GM18870 (cell line): Measurements from ENCODE around the gene PCYT1B.
A peak's percentile ranks its signal among the peaks of the same experiment; 100 is the strongest.

Experiments used
- ATAC-seq: cut with Tn5 transposase; IDR thresholded peaks from one replicate; pipeline ENCODE4 v1.9.1; 2021; ENCODE audit warnings: moderate library complexity; ENCODE audit not compliant: unreplicated experiment

PCYT1B gene

GRCh38 chrX:24536551-24536950 lies 110.6 kb downstream of the PCYT1B start:
- no peak for ATAC-seq

GRCh38 chrX:24528605-24529004 lies 118.5 kb downstream of the PCYT1B start:
- no peak for ATAC-seq

GRCh38 chrX:24526616-24527015 lies 120.5 kb downstream of the PCYT1B start:
- no peak for ATAC-seq

GRCh38 chrX:24525455-24525854 lies 121.7 kb downstream of the PCYT1B start:
- ATAC-seq, result no peak

GRCh38 chrX:24520472-24520871 lies 126.7 kb downstream of the PCYT1B start:
- ATAC-seq, result no peak

- no peak for ATAC-seq
Measured at GRCh38 chrX:24515447-24515846, 131.7 kb downstream of the PCYT1B start.

GRCh38 chrX:24513416-24513815 lies 133.7 kb downstream of the PCYT1B start:
- ATAC-seq, result peak; percentile 98

GRCh38 chrX:24508375-24508774 lies 138.8 kb downstream of the PCYT1B start:
- no peak for ATAC-seq
